HEK293T (cell line): ENCODE data around the gene RNLS.

Experiments
- CTCF ChIA-PET: fragments of 350-600 bp; formaldehyde crosslinking; extraction: SDS; loops from one replicate; lab custom pipeline; 2021; ENCODE audit warnings: antibody characterized with exemption, inconsistent platforms; lab: Yijun Ruan, JAX
- POLR2A ChIA-PET: fragments of 350-600 bp; formaldehyde crosslinking; extraction: SDS; loops from one replicate; lab custom pipeline; 2020; ENCODE audit warnings: antibody characterized with exemption, inconsistent platforms; lab: Yijun Ruan, JAX
- DNase-seq: peaks from one replicate; pipeline ENCODE4 v3.0.0; 2012; ENCODE audit warnings: mixed read lengths; ENCODE audit errors: extremely low spot score
- ARNT ChIP-seq: fragments of 450-650 bp; IDR thresholded peaks from 2 replicates; pipeline ENCODE4 v1.6.1; 2017; ENCODE audit warnings: mild to moderate bottlenecking
- BHLHE40 ChIP-seq: fragments of 450-650 bp; IDR thresholded peaks from 2 replicates; pipeline ENCODE4 v1.6.1; 2016; ENCODE audit warnings: mild to moderate bottlenecking, moderate library complexity, borderline replicate concordance
- CTBP1 ChIP-seq: fragments of 450-650 bp; IDR thresholded peaks from 2 replicates; pipeline ENCODE4 v1.6.1; 2016; ENCODE audit warnings: borderline replicate concordance
- ELF4 ChIP-seq: fragments of 450-650 bp; IDR thresholded peaks from 2 replicates; pipeline ENCODE4 v1.6.1; 2017; ENCODE audit warnings: antibody characterized with exemption
- FOXA1 ChIP-seq: fragments of 450-650 bp; IDR thresholded peaks from 2 replicates; pipeline ENCODE4 v1.6.1; 2016; ENCODE audit warnings: mild to moderate bottlenecking
- FOXK2 ChIP-seq: fragments of 450-650 bp; IDR thresholded peaks from 2 replicates; pipeline ENCODE4 v1.6.1; 2016; ENCODE audit warnings: mild to moderate bottlenecking
- FOXM1 ChIP-seq: fragments of 450-650 bp; IDR thresholded peaks from 2 replicates; pipeline ENCODE4 v1.6.1; 2017; ENCODE audit warnings: mild to moderate bottlenecking, borderline replicate concordance
- HDGF ChIP-seq: fragments of 450-650 bp; IDR thresholded peaks from 2 replicates; pipeline ENCODE4 v1.6.1; 2017; ENCODE audit warnings: antibody characterized with exemption, borderline replicate concordance
- L3MBTL2 ChIP-seq: fragments of 450-650 bp; conservative IDR thresholded peaks from 2 replicates; pipeline ENCODE4 v1.6.1; 2016; ENCODE audit warnings: mild to moderate bottlenecking
- LEF1 ChIP-seq: fragments of 450-650 bp; IDR thresholded peaks from 2 replicates; pipeline ENCODE4 v1.6.1; 2017; ENCODE audit warnings: mild to moderate bottlenecking, borderline replicate concordance
- NFRKB ChIP-seq: fragments of 450-650 bp; IDR thresholded peaks from 2 replicates; pipeline ENCODE4 v1.6.1; 2016; ENCODE audit warnings: mild to moderate bottlenecking, moderate library complexity
- SP1 ChIP-seq: fragments of 450-650 bp; IDR thresholded peaks from 2 replicates; pipeline ENCODE4 v1.6.1; 2017
- SUZ12 ChIP-seq: fragments of 450-650 bp; IDR thresholded peaks from 2 replicates; pipeline ENCODE4 v1.6.1; 2016; ENCODE audit warnings: mild to moderate bottlenecking
- TARDBP ChIP-seq: fragments of 450-650 bp; IDR thresholded peaks from 2 replicates; pipeline ENCODE4 v1.6.1; 2016
- ZNF384 ChIP-seq: fragments of 450-650 bp; IDR thresholded peaks from 2 replicates; pipeline ENCODE4 v1.6.1; 2016
- TF ChIP-seq, protein P1 (sequence below): fragments of 450-650 bp; IDR thresholded peaks from 2 replicates; pipeline ENCODE4 v1.6.1; 2016

RNLS gene

DNA sequence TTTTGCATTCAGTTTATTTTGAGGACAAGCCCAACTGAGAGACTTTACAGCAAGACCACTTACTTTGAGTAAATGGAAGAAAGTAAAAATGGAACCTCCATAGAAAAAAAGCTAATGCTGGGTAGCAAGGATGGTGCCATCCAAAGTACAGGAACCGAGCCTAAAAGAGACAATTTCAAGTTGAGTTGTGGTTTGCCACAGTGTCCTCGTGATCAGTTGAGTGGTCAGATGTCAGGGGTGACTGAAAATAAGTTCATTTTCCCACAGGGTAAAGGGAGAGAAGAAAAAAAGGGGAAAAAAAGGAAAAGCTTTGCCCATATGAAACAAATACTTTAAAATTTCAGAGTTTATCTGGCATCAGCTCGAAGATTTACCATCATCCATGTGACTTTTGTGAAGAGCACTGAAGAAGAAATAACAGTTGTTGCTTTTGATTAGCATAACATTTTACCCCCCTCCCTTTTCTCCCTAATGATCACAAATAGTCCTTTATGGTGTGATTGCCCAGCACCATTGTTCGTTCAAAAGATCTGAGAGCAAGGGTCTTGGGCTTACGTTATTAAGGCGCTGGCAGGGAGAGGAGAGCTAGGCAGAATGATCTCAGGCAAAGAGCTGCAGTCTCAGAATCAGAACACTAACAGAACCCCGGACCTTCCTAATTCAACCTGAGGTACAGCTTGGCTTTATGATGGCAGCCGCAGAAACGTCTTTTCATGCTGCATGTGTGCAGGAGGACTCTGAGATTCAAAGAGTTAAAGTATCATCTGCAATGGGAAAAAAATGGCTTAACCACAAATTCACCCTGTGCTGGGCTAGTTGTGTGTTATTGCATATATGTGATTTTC, 338.1 kb downstream of the RNLS start:
- POLR2A ChIA-PET = interaction anchor here (1.0 to 1.5 kb wide), 2 partner anchors 9 to 20 kb away, joined by 3 to 4 read pairs; no protein-coding TSS in a partner anchor
- no peak for DNase-seq

DNA sequence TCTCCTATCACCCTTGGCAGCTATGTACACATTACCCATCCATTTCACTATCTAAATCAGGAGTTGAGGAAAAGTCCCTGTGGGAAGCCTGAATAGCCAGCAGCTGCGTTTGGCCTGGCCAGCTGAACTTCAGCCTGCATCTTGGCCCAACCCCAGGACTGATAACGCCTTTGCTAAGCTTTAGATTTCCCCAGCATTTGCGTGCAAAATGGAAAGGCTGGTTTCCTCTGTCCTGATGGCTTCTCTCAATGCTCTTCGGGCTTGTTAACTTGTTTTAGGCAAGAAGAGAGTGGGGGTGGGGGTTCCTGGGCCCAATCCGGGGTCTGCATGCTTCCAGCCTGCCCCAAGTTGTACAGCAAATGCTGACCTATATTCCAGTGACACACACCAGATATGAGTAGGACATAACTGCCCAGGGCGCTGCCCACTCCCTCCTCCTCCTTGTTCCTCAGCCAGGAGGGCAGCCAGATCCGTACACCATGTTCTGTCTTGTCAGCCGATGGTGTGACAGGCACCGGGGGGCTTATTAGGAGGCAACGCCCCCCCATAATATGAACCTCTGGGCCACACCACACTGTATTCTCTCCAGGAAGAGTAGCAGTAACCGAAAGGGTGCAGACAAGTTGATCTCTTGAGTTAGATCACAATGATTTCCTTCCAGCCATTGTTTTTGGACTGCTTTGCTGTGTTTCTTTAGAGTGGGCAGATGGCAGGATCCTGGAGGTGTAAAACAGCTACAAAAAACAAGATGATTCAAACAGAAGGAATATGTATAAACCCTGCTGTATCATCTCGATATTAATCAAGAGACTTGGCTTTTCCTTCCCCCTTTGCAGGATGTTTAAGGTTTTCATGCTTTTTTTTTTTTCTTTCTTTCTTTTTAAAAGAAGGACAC, 339.0 kb downstream of the RNLS start:
- DNase-seq = no peak
- no peak for TF ChIP-seq ARNT
- TF ChIP-seq, protein P1, sequence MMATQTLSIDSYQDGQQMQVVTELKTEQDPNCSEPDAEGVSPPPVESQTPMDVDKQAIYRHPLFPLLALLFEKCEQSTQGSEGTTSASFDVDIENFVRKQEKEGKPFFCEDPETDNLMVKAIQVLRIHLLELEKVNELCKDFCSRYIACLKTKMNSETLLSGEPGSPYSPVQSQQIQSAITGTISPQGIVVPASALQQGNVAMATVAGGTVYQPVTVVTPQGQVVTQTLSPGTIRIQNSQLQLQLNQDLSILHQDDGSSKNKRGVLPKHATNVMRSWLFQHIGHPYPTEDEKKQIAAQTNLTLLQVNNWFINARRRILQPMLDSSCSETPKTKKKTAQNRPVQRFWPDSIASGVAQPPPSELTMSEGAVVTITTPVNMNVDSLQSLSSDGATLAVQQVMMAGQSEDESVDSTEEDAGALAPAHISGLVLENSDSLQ = no peak
- TF ChIP-seq TARDBP = no peak
- TF ChIP-seq SUZ12 = no peak
- no peak for TF ChIP-seq HDGF
- TF ChIP-seq NFRKB = no peak
- TF ChIP-seq FOXM1 = no peak
- no peak for TF ChIP-seq LEF1
- no peak for TF ChIP-seq ELF4
- TF ChIP-seq ZNF384 = no peak
- no peak for TF ChIP-seq FOXK2
- ChIA-PET POLR2A (no interaction called here), CTCF (no interaction called here)

More for the DNA sequence above, 338.1 kb downstream of the RNLS start:
- CTCF ChIA-PET = interaction anchor here (0.6 kb wide), 1 partner anchor 38 kb away, joined by 3 read pairs; no protein-coding TSS in a partner anchor
- TF ChIP-seq CTBP1 (no peak), ZNF384 (no peak), BHLHE40 (no peak), L3MBTL2 (no peak), ARNT (no peak), HDGF (no peak), TARDBP (no peak), FOXA1 (no peak), SUZ12 (no peak)

DNA sequence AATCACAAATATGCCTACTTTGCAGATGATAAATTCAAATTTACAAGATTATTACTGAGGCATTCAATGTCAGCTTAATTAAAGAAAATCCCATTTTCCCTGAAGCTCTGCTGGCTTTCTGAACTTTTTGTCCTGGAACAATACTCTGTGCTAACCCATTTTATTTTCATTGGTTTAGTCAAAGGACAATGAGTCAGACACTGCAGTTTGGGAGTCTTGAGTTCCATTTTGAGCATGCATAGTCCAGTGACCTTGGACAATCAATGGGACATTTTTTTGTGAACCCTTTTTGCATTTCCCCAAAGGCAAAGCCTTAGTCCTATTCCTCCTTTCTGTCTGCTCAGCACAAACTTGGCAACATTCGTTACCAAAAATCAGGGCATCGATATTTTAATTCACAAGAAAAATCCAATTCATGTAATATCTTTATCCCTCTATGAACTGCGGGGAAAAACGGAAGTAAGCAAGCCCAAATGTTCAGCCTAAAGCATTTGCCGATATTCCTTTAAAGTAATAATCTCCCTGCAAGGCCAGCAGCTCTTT, 339.8 kb downstream of the RNLS start:
- TF ChIP-seq ELF4 (no peak), BHLHE40 (no peak), LEF1 (no peak), ZNF384 (no peak), NFRKB (no peak), FOXM1 (no peak), SP1 (no peak), FOXA1 (no peak), HDGF (no peak), FOXK2 (no peak), CTBP1 (no peak), TARDBP (no peak), ARNT (no peak), SUZ12 (no peak), L3MBTL2 (no peak)
- TF ChIP-seq, protein P1 = no peak
- DNase-seq = no peak
- ChIA-PET CTCF (no interaction called here), POLR2A (no interaction called here)

GRCh38 chr10:88241501-88241900, 341.6 kb downstream of the RNLS start:
- ChIA-PET POLR2A (no interaction called here), CTCF (no interaction called here)
- TF ChIP-seq FOXK2 (no peak), BHLHE40 (no peak)
- DNase-seq = no peak

GRCh38 chr10:88239212-88239611, 343.9 kb downstream of the RNLS start:
- TF ChIP-seq BHLHE40 (no peak), FOXA1 (no peak), NFRKB (no peak), CTBP1 (no peak), FOXM1 (no peak), ARNT (no peak), TARDBP (no peak), SP1 (no peak), SUZ12 (no peak), L3MBTL2 (no peak), FOXK2 (no peak), HDGF (no peak), ELF4 (no peak), LEF1 (no peak)
- TF ChIP-seq, protein P1 = no peak
- DNase-seq = no peak
- CTCF ChIA-PET = no interaction called here
- POLR2A ChIA-PET = no interaction called here
